GM13976 (cell line): ENCODE measurements around the gene TEX55.
"Not testable (repeated sequence)": the region's sequence is repeated elsewhere in the genome, so short reads cannot be mapped to it uniquely, and the experiment has no call there.

Experiments
- DNase-seq: peaks from one replicate; pipeline ENCODE4 v3.0.0; 2012; ENCODE audit warnings: low spot score
- in situ Hi-C: fragments of 300-500 bp; cut with MboI; formaldehyde crosslinking; loops from one replicate; pipeline ENCODE4 v1.12.0; 2022; ENCODE audit warnings: low sequenced_read_pairs, mixed read lengths, inconsistent platforms; ENCODE audit not compliant: unreplicated experiment
- TF ChIP-seq, protein P1 (sequence below): IDR thresholded peaks from 2 replicates; pipeline ENCODE4 v1.5.1; 2012; ENCODE audit warnings: borderline replicate concordance, mild to moderate bottlenecking; ENCODE audit not compliant: insufficient read depth; ENCODE audit errors: extremely low read depth, missing control alignments, control extremely low read depth

Gene TEX55

DNA sequence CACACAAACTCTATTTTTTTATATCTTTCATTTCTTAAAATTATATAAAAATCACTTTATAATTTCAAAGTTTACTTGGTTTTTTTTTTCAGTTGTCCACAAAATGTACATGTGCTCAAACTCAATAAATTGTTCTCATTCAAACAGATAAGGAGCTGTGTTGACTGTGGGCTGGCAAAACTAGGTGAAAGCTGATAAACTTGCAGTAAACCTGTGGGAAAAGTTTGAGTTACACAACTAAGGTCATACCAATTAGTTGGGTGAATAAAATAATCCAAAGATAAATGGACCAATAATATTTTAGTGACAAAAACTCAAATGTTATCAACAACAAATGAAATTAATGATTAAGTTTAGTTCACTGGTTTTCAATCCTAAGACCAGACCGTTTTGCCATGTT, 14.8 kb downstream of the TEX55 start:
- in situ Hi-C loops: no loop called here
- TF ChIP-seq, protein P1, sequence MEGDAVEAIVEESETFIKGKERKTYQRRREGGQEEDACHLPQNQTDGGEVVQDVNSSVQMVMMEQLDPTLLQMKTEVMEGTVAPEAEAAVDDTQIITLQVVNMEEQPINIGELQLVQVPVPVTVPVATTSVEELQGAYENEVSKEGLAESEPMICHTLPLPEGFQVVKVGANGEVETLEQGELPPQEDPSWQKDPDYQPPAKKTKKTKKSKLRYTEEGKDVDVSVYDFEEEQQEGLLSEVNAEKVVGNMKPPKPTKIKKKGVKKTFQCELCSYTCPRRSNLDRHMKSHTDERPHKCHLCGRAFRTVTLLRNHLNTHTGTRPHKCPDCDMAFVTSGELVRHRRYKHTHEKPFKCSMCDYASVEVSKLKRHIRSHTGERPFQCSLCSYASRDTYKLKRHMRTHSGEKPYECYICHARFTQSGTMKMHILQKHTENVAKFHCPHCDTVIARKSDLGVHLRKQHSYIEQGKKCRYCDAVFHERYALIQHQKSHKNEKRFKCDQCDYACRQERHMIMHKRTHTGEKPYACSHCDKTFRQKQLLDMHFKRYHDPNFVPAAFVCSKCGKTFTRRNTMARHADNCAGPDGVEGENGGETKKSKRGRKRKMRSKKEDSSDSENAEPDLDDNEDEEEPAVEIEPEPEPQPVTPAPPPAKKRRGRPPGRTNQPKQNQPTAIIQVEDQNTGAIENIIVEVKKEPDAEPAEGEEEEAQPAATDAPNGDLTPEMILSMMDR: no peak
- no peak for DNase-seq

DNA sequence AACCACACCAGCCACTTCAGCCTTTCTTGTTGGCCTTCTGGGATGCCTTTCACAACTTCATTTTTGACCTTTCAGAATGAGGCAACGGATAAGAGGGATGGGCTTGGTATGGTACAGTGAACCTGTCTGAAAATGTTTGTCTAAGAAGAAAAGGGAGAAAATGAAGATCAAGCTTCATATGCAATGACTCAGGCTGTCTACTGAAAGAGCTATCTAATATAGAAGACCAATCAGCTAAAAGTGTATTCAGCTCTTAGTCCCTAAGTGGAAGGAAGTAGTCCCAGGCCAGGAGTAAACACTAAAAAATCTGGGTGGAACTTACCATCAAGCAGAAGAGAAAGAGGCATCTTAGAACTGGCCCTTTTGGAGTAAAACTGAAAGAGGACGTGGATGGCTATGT, 15.3 kb downstream of the TEX55 start:
- in situ Hi-C loops: no loop called here
- DNase-seq: no peak
- TF ChIP-seq, protein P1: no peak

DNA sequence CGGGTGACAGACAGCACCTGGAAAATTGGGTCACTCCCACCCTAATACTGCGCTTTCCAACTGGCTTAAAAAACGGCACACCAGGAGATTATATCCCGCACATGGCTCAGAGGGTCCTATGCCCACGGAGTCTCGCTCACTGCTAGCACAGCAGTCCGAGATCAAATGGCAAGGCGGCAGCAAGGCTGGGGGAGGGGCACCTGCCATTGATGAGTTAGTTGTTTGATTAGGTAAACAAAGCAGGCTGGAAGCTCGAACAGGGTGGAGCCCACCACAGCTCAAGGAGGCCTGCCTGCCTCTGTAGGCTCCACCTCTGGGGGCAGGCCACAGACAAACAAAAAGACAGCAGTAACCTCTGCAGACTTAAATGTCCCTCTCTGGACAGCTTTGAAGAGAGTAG, 18.8 kb downstream of the TEX55 start:
- DNase-seq, in situ Hi-C loops: not testable (repeated sequence)

DNA sequence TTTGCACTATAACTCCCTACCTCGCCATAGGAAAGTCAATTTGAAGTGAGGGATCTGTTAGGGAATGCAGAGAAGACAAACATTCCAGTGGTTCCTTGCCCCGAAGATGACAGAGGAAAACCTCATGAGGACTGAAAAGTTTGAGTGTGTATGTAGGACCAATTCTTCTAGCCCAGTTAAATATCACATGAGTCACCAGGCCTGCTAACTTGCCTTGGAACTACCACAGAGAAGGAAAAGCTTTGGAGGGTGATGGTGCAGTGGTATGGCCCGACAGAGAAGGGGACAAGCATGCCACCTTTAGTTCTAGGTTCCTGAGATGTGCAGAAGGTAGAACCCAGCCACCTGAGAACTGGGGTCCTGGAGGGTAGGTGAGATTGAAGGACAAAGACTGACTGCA, 24.9 kb downstream of the TEX55 start:
- in situ Hi-C loops: no loop called here
- no peak for DNase-seq
- TF ChIP-seq, protein P1: no peak

DNA sequence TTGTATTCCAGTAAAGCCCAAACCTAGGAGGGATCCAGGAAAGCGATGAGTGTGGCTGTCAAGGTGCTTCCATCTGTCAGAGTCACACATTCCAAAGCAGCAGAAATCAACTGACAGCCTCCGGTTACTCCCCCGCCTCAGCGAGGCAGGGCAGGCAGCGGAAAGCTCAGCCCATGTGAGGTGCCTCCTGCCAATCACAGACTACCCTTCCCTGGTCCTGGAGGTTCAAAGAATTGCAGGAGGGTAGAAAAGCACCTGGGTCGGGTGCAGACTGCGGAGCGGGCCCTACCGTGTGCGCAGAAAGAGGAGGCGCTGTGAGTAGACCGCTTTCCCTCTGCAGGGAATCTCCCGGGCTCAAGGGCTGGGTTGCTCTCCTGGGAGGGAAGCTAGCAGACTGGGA, 27.4 kb downstream of the TEX55 start, which contains the start of gene UPK1B:
Gene UPK1B, plus strand, starts transcription at position 274 of the 400 bp plus-strand sequence. CDS start 13,144 bp downstream, outside the sequence.
- in situ Hi-C loops: no loop called here
- DNase-seq: no peak
- TF ChIP-seq, protein P1: no peak

DNA sequence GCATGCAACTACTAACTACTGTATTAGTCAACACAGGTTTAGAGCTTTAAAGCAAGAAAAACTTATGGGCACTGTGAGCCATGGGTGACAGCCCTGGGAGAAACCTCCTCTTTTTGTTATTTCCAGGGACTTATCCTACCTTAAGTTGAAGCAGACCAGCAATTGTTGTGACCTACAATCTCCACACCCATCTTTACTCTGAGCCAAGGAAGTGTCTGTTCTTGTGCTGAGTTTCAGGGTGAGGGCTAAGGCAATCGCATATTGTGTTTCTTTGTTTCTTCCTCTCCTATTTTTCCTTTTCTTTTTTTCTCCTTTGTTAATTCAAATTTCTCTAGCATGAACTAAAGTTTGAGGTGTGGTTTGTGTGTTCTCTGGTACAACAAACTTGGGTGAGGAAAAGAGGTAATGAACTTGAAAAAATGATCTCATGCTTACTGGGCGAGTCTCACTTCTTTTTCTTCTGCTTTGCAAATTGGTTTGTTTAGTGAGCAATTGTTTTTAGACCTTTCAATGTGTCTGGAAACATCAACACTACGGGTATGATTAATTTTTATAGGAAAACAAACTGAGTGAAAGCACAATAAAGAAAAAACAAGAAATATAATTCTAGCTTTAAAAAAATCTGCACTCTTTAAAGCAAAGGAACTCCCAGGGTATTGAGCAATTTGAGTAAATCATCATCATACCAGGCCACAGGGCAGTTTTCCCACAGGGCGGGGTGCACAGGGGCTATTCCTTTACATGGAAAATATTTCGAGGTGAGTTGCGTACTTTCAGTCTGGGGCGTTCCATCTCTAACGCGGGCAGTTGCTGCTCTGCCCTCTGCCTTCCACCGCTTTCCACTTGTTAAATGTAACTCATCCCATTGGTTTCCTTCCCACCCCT, 30.1 kb downstream of the TEX55 start:
- in situ Hi-C loops: no loop called here
- no peak for DNase-seq
- TF ChIP-seq, protein P1: no peak

DNA sequence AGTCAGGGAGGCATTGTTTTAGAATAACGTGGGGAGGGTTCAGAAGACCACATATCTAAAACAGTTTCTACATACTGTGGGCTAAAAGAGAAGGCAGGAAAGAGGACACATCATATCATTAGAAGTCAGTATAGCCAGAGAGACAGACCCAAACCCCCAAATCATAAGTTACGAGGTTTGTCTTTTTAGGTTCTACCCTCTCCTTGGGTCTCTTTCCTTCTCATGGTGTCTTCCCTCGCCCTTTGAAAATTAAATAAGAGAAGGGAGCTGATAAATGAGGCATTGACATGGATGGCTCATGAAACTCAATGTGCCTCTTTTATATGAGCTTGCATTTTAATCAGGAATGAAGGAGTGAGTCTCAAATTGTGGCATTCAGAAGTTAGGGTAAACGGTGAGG, 30.8 kb downstream of the TEX55 start:
- TF ChIP-seq, protein P1: no peak
- in situ Hi-C loops: no loop called here
- DNase-seq: no peak
